Measurements from ENCODE around the gene HPGDS.

HPGDS gene

GRCh38 chr4:94274912-94275311 is 67.7 kb downstream of the HPGDS start:
- Histone ChIP-seq H3K27me3 (ENCODE audit: control insufficient read depth, insufficient read depth, low read length) (no peaks in the 10 kb centered on the region), H3K9ac (ENCODE audit: low read length) (no peak overlapping the region), H3K4me1 (ENCODE audit: control insufficient read depth, insufficient read depth, low read length) (no peaks in the 10 kb centered on the region), H3K4me3 (ENCODE audit: low read length) (no peak overlapping the region), H3K36me3 (ENCODE audit: control insufficient read depth, insufficient read depth, low read length) (no peaks in the 10 kb centered on the region), H3K9me3 (ENCODE audit: control insufficient read depth, low read length) (no peaks in the 10 kb centered on the region)

DNA sequence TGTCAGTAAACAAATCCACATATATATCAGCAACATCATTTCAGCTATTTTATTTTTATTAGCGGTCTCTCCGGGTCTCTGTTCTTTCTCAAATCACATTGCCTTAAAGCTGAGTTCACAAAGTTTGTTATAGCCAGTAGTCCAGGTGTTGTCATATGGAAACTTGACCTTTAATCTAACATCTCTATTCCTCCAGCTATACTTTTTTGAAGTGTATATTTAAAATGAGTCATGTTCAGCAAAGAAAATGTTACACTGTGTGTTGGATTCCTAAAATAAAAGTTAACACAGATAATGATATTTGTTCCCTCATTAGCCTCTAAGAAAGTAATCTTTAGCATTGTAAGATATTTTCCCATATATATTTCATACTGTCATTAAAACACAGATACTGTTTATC is 71.4 kb downstream of the HPGDS start:
- no peaks in the 10 kb centered on the region for H3K36me3 ChIP-seq (ENCODE audit: control insufficient read depth, insufficient read depth, low read length)
- no peaks in the 10 kb centered on the region for H3K4me1 ChIP-seq (ENCODE audit: control insufficient read depth, insufficient read depth, low read length)
- no peak overlapping the region for H3K9ac ChIP-seq (ENCODE audit: low read length)
- no peaks in the 10 kb centered on the region for H3K9me3 ChIP-seq (ENCODE audit: control insufficient read depth, low read length)
- no peak overlapping the region for H3K4me3 ChIP-seq (ENCODE audit: low read length)
- H3K27me3 ChIP-seq (ENCODE audit: control insufficient read depth, insufficient read depth, low read length): no peaks in the 10 kb centered on the region

DNA sequence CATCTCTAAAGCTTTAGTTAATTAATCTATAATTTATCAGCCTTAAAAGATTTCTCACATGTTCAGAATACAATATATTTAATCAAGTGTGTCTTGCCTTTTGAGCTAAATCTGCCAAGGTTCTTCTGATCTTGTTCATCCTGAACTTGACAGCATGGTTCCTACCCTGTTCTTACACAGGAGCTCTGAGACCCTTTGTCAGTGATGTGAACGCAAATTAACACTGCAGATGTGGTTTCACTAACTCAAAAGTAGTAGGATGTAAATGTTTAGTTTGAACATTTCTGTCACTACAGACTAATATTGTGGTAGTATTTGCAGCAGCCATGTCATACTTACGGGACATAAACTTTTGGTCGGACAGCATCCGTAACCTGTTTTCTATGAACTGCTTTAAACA is 75.6 kb downstream of the HPGDS start:
- H3K9ac ChIP-seq (ENCODE audit: low read length): no peak overlapping the region
- no peaks in the 10 kb centered on the region for H3K27me3 ChIP-seq (ENCODE audit: control insufficient read depth, insufficient read depth, low read length)
- H3K36me3 ChIP-seq (ENCODE audit: control insufficient read depth, insufficient read depth, low read length): no peaks in the 10 kb centered on the region
- no peaks in the 10 kb centered on the region for H3K9me3 ChIP-seq (ENCODE audit: control insufficient read depth, low read length)
- no peaks in the 10 kb centered on the region for H3K4me1 ChIP-seq (ENCODE audit: control insufficient read depth, insufficient read depth, low read length)
- H3K4me3 ChIP-seq (ENCODE audit: low read length): no peak overlapping the region

DNA sequence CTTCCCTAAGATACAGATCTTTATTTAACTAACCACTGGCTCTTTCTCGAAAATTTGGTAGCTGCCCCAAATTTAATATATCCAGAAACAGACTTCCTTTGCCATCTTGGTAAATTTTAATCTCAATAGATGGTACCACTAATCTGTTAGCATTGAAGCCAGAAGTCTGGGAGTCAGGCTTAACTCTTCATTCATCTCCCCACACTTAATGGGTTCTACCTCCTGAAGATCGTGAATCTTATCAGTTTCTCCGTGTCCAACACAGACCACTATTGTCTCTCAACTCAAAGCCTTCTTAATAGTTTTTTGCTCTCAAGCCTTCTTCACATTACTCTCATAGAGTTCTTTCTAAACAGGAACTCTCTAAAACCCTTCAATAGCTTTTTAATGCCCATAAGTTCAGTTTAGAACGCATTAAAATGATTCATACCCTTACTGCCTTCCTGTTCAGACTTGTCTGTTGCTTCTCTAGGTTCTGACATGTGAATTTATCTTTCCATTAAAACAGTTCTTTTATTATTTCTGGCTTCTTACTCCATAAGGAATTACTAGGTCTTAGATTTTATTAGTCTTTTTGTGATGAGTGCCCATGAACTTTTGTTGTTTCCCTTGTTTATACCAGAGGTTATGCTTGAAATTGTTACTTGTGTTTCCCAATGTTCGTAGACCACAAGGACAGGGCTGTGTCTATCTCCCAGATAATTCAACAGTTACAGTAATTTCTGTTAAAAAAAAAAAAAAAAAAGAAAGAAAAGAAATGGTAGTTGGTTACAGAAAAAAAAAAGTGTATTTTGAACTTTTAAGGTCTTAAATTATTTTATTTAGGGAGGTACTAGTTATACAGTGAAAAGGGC is 80.2 kb downstream of the HPGDS start:
- H3K27me3 ChIP-seq (ENCODE audit: control insufficient read depth, insufficient read depth, low read length): no peaks in the 10 kb centered on the region
- no peak overlapping the region for H3K4me3 ChIP-seq (ENCODE audit: low read length)
- no peaks in the 10 kb centered on the region for H3K4me1 ChIP-seq (ENCODE audit: control insufficient read depth, insufficient read depth, low read length)
- H3K9me3 ChIP-seq (ENCODE audit: control insufficient read depth, low read length): no peaks in the 10 kb centered on the region
- H3K36me3 ChIP-seq (ENCODE audit: control insufficient read depth, insufficient read depth, low read length): no peaks in the 10 kb centered on the region
- H3K9ac ChIP-seq (ENCODE audit: low read length): no peak overlapping the region

DNA sequence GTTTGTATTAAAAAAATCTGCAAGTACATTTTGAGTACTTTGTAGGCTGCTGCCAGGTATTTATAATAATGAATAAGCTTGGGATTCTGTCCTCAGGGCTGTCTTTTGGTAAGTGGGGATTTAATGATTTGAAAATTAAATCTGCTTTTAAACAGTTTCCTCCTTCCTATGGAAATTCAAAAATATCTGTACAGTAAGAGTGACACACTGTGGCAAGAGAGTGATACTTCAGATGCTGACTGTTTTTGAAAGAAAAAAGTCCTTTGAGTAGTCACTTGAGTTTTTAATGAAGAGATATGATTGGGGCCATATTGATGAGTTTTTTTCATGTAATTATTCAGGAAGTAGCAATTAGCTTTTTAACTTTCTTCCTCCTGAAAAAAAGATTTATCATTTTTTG is 85.8 kb downstream of the HPGDS start:
- no peaks in the 10 kb centered on the region for H3K4me1 ChIP-seq (ENCODE audit: control insufficient read depth, insufficient read depth, low read length)
- no peaks in the 10 kb centered on the region for H3K36me3 ChIP-seq (ENCODE audit: control insufficient read depth, insufficient read depth, low read length)
- H3K27me3 ChIP-seq (ENCODE audit: control insufficient read depth, insufficient read depth, low read length): no peaks in the 10 kb centered on the region
- H3K4me3 ChIP-seq (ENCODE audit: low read length): no peak overlapping the region
- no peaks in the 10 kb centered on the region for H3K9me3 ChIP-seq (ENCODE audit: control insufficient read depth, low read length)
- H3K9ac ChIP-seq (ENCODE audit: low read length): no peak overlapping the region

DNA sequence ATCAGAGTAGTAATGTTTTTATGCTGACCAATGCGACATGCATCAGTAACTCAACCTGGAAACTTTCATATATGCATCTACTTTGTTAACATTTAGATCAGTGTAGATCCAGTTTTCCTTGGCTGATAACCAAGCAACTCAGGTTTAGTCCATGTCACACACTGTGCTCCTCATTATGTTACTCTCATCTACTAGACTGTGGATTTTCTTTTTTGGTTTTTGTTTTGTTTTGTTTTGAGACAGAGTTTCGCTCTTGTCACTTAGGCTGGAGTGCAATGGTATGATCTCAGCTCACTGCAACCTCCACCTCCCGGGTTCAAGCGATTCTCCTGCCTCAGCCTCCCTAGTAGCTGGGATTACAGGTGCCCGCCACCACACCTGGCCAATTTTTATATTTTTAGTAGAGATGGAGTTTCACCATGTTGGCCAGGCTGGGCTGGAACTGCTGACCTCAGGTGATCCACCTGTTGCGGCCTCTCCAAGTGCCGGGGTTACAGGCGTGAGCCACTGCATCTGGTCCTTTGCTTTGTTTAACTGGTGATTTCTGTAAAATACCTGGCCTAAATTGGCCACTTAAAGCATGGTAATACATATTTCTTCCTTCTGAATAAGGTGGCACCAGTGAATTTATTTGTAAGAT is 86.4 kb downstream of the HPGDS start:
- H3K36me3 ChIP-seq (ENCODE audit: control insufficient read depth, insufficient read depth, low read length): no peaks in the 10 kb centered on the region

GRCh38 chr4:94253036-94253435 is 89.6 kb downstream of the HPGDS start:
- Histone ChIP-seq H3K9me3 (ENCODE audit: control insufficient read depth, low read length) (no peaks in the 10 kb centered on the region), H3K4me1 (ENCODE audit: control insufficient read depth, insufficient read depth, low read length) (no peaks in the 10 kb centered on the region), H3K4me3 (ENCODE audit: low read length) (no peak overlapping the region), H3K27me3 (ENCODE audit: control insufficient read depth, insufficient read depth, low read length) (no peaks in the 10 kb centered on the region), H3K36me3 (ENCODE audit: control insufficient read depth, insufficient read depth, low read length) (no peaks in the 10 kb centered on the region), H3K9ac (ENCODE audit: low read length) (no peak overlapping the region)

More for the DNA sequence above, 86.4 kb downstream of the HPGDS start:
- Histone ChIP-seq H3K9ac (ENCODE audit: low read length) (no peak overlapping the region), H3K4me3 (ENCODE audit: low read length) (no peak overlapping the region), H3K9me3 (ENCODE audit: control insufficient read depth, low read length) (no peaks in the 10 kb centered on the region), H3K4me1 (ENCODE audit: control insufficient read depth, insufficient read depth, low read length) (no peaks in the 10 kb centered on the region), H3K27me3 (ENCODE audit: control insufficient read depth, insufficient read depth, low read length) (no peaks in the 10 kb centered on the region)

- H3K36me3 ChIP-seq (ENCODE audit: control insufficient read depth, insufficient read depth, low read length): peaks cover 5% of the 10 kb centered on the region
- no peaks in the 10 kb centered on the region for H3K9me3 ChIP-seq (ENCODE audit: control insufficient read depth, low read length)
- H3K27me3 ChIP-seq (ENCODE audit: control insufficient read depth, insufficient read depth, low read length): no peaks in the 10 kb centered on the region
- no peak overlapping the region for H3K4me3 ChIP-seq (ENCODE audit: low read length)
- H3K9ac ChIP-seq (ENCODE audit: low read length): no peak overlapping the region
- H3K4me1 ChIP-seq (ENCODE audit: control insufficient read depth, insufficient read depth, low read length): no peaks in the 10 kb centered on the region
Observed at GRCh38 chr4:94251094-94251493, 91.5 kb downstream of the HPGDS start.
